Lung (tissue), 12 donors: ENCODE data around the gene CDH13. TPM values are rescaled to one million over a fixed set of nuclear protein-coding genes. Genes with fewer than 3 reads are reported as not detected.

Experiments
- ATAC-seq: fragments of 200-7000 bp; cut with Tn5 transposase; one replicate; pipeline ENCODE4 v1.9.1; 2020; ENCODE audit warnings: moderate number of reproducible peaks; ENCODE audit not compliant: insufficient read depth, low FRiP score
- DNase-seq, 3 donors: peaks; one replicate each; pipeline ENCODE4 v3.0.0-alpha.2; 2013 to 2017
- H3K27ac ChIP-seq, 2 donors: one replicate each; pipeline ENCODE4 v1.5.1; 2013; ENCODE audit warnings: mild to moderate bottlenecking in 2 of 2, moderate library complexity in 2 of 2, control low read depth in 1 of 2, inconsistent platforms in 1 of 2, low read depth in 1 of 2, low read length in 1 of 2
- H3K27me3 ChIP-seq, 3 donors: one replicate each; pipeline ENCODE4 v1.5.1; 2013; ENCODE audit warnings: low read length in 2 of 3; ENCODE audit not compliant: control insufficient read depth in 3 of 3, insufficient read depth in 3 of 3
- H3K36me3 ChIP-seq, 4 donors: one replicate each; pipeline ENCODE4 v1.5.1; 2013; ENCODE audit warnings: low read length in 4 of 4, mild to moderate bottlenecking in 1 of 4, moderate library complexity in 1 of 4; ENCODE audit not compliant: control insufficient read depth in 4 of 4, insufficient read depth in 4 of 4
- H3K4me1 ChIP-seq, 5 donors: one replicate each; pipeline ENCODE4 v1.5.1; 2013; ENCODE audit warnings: low read length in 5 of 5, mild to moderate bottlenecking in 2 of 5, moderate library complexity in 1 of 5; ENCODE audit not compliant: control insufficient read depth in 5 of 5, insufficient read depth in 5 of 5
- H3K4me3 ChIP-seq: one replicate; pipeline ENCODE4 v1.5.1; 2013; ENCODE audit warnings: mild to moderate bottlenecking, control low read depth, moderate library complexity
- H3K9ac ChIP-seq, 2 donors: one replicate each; pipeline ENCODE4 v1.5.1; 2013; ENCODE audit warnings: low read length in 2 of 2, control low read depth in 1 of 2; ENCODE audit not compliant: insufficient read depth in 1 of 2
- H3K9me3 ChIP-seq, 4 donors: one replicate each; pipeline ENCODE4 v1.5.1; 2013; ENCODE audit warnings: low read length in 3 of 4, mild to moderate bottlenecking in 1 of 4, moderate library complexity in 1 of 4; ENCODE audit not compliant: control insufficient read depth in 4 of 4, insufficient read depth in 3 of 4
- WGBS, 2 donors: extraction: QIAGEN DNeasy Blood & Tissue Kit; methylation state at CpG; one replicate each; pipeline ENCODE4 v1.1.7; 2013; 5-methylcytosine and 5-hydroxymethylcytosine counted together
- polyA plus RNA-seq, 2 donors: library from polyadenylated mRNA; stranded (reverse); fragments of 200-250 nt; gene quantifications; one replicate each; pipeline ENCODE4 v1.2.1, GENCODE V29; 2013
- total RNA-seq, 2 donors: library from RNA; depleted of rRNA in 1 of 2; stranded (reverse); fragments of >200 nt in 1 of 2; gene quantifications; one replicate each; pipeline ENCODE4 v1.2.1, GENCODE V29; 2014 to 2021
- TF ChIP-seq, protein P1 (sequence below): IDR thresholded peaks from 2 replicates; pipeline ENCODE4 v1.5.1; 2012; ENCODE audit warnings: mild to moderate bottlenecking; ENCODE audit errors: control extremely low read depth, extremely low read depth
- donor health status: control.
- donor health status: control.
- donor health status: Bipolar disorder and iron deficiency.
- donor health status: healthy.
- donor health status: DM: yes; HTN: yes; CAD: no.

CDH13 gene
- total and polyA plus RNA-seq, 4 donors, result 2.1 to 12.3 (median 7.3) TPM

DNA sequence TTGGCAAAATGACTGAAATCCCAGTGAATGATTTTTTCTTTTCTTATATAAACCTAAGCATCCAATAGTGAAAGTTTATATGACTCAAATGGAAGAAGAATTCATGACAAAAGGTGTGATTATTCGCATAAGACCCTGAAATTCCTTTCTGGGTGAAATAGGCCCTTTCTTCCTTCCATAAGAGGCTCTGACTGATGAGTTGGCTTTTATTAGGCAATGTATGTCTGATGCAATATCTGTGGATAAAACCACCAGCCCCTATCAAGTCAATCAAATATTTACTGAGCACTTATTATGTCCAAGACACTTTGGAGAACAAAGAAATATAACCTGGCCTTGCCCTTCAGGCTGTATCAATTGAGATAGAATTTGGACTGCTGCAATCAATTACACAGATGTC, 316.6 kb downstream of the CDH13 start:
- peaks cover 0 to 19% (median 0%) of the 10 kb centered on the region in 5 donors for H3K4me1 ChIP-seq
- H3K9me3 ChIP-seq, result peaks cover 0 to 2% (median 0%) of the 10 kb centered on the region in 4 donors
- no peaks in the 10 kb centered on the region for H3K27me3 ChIP-seq
- TF ChIP-seq, protein P1, sequence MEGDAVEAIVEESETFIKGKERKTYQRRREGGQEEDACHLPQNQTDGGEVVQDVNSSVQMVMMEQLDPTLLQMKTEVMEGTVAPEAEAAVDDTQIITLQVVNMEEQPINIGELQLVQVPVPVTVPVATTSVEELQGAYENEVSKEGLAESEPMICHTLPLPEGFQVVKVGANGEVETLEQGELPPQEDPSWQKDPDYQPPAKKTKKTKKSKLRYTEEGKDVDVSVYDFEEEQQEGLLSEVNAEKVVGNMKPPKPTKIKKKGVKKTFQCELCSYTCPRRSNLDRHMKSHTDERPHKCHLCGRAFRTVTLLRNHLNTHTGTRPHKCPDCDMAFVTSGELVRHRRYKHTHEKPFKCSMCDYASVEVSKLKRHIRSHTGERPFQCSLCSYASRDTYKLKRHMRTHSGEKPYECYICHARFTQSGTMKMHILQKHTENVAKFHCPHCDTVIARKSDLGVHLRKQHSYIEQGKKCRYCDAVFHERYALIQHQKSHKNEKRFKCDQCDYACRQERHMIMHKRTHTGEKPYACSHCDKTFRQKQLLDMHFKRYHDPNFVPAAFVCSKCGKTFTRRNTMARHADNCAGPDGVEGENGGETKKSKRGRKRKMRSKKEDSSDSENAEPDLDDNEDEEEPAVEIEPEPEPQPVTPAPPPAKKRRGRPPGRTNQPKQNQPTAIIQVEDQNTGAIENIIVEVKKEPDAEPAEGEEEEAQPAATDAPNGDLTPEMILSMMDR, result no peak
- H3K4me3 ChIP-seq, result no peak overlapping the region
- no peak overlapping the region for H3K27ac ChIP-seq
- DNase-seq (no peak), ATAC-seq (no peak)
- no peak overlapping the region for H3K9ac ChIP-seq
- 87 to 91% methylated on average over 1 of the region's 1 CpG for WGBS, 2 donors
- H3K36me3 ChIP-seq, result no peaks in the 10 kb centered on the region

DNA sequence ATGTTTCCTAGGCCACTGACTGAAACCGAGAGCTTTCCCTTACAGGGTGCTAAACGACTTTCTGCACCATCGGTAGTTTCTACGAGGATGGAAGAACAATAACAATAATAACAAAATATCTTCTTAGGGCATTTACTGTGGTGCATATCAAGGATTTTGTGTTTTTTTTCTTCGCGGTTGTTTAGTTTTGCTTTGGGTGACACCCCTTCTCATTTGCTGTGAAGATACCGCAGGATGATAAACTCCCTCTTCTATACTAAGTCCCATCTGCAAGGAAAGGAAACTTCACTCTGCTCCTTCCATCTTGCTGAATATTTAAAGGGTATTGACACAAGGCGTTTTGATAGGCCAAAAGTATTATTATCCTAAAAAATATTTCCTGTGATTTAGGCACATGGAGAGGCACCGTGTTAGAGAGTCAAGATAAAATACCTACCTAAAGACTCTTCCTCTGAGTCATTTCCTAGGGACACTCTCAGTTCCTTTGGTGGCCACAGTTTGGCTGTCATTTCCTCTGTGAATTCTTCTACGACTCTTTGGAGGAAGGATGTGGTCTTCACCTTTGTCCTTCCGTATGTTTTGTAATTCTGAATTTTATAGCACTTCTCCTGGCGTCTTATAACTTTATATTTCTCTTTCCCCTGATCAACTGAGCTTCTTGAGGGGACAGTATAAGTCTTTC, 318.8 kb downstream of the CDH13 start:
- Histone ChIP-seq H3K9me3 (no peaks in the 10 kb centered on the region), H3K27ac (no peak overlapping the region), H3K4me3 (no peak overlapping the region), H3K4me1 (peaks cover 0 to 19% (median 0%) of the 10 kb centered on the region in 5 donors), H3K27me3 (no peaks in the 10 kb centered on the region), H3K36me3 (no peaks in the 10 kb centered on the region), H3K9ac (no peak overlapping the region)
- ATAC-seq, result no peak
- 69 to 75% methylated on average over 12 of the region's 12 CpGs for WGBS, 2 donors
- DNase-seq, result no peak
- TF ChIP-seq, protein P1, result no peak

DNA sequence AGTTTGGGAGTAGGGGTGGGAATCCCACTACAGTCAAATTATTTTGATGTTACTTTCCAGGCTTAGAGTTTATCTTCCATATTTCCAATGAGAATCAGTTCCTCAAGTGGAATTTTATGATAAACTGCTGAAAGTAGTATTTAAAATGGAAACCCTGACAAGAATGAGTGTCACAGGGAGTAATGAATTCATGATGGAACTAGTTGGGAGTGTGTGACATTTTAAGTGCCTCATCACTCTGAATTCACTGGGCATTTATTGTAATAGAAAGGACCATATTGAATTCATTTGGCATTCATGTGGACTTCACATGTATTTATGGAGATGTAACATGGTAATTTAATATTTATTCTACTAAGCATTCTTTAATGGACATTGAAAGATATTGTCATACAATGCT, 320.9 kb downstream of the CDH13 start:
- no peak overlapping the region for H3K27ac ChIP-seq
- no peak overlapping the region for H3K4me3 ChIP-seq
- H3K4me1 ChIP-seq, result peaks cover 0 to 19% (median 0%) of the 10 kb centered on the region in 5 donors
- H3K27me3 ChIP-seq, result no peaks in the 10 kb centered on the region
- DNase-seq (no peak), ATAC-seq (no peak)
- no peaks in the 10 kb centered on the region for H3K36me3 ChIP-seq
- TF ChIP-seq, protein P1, result no peak
- H3K9ac ChIP-seq, result no peak overlapping the region
- no peaks in the 10 kb centered on the region for H3K9me3 ChIP-seq

DNA sequence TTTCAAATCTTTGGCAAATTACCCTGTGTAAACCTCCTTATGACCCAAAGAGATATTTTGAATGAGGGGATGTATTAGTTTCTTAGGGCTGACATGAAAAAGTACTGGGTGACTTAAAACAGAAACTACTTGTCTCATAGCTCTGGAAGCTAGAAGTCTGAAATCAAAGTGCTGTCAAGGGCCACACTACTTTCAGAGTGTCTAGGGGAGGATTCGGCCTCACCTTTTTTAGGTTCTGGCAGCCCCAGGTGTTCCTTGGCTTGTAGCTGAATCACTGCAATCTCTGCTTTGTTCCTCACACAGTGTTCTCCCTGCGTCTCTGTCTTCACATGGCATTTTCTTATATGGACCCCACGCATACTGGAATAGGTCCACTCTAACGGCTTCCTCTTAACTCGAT, 322.2 kb downstream of the CDH13 start:
- no peak overlapping the region for H3K9ac ChIP-seq
- TF ChIP-seq, protein P1, result no peak
- ATAC-seq (no peak), DNase-seq (no peak)
- H3K4me1 ChIP-seq, result peaks cover 0 to 13% (median 0%) of the 10 kb centered on the region in 5 donors
- 91 to 92% methylated on average over 5 of the region's 5 CpGs for WGBS, 2 donors
- H3K27me3 ChIP-seq, result peaks cover 0 to 3% (median 0%) of the 10 kb centered on the region in 3 donors
- no peaks in the 10 kb centered on the region for H3K36me3 ChIP-seq
- no peaks in the 10 kb centered on the region for H3K9me3 ChIP-seq
- H3K27ac ChIP-seq, result no peak overlapping the region
- no peak overlapping the region for H3K4me3 ChIP-seq
